RWPE1 (cell line): ENCODE measurements around the gene NQO2.
A peak's percentile ranks its signal among the peaks of the same experiment; 100 is the strongest.

ENCODE experiments used
- CTCF ChIA-PET: fragments of 350-600 bp; sonication (Branson Sonifier 250); formaldehyde crosslinking; extraction: SDS; loops from one replicate; lab custom pipeline; 2021; lab: Yijun Ruan, JAX
- POLR2A ChIA-PET: fragments of 400-600 bp; formaldehyde crosslinking; extraction: SDS; loops from one replicate; lab custom pipeline; 2020; ENCODE audit warnings: antibody characterized with exemption; ENCODE audit not compliant: low non-redundant PET; lab: Yijun Ruan, JAX
- DNase-seq: peaks from one replicate; pipeline ENCODE4 v3.0.0; 2012; ENCODE audit warnings: low spot score
- H3K27ac ChIP-seq: fragments of 450-650 bp; 2 replicates; pipeline ENCODE4 v1.5.1; 2017
- CTCF ChIP-seq: fragments of 450-650 bp; conservative IDR thresholded peaks from 2 replicates; pipeline ENCODE4 v1.5.1; 2017; ENCODE audit warnings: low read depth, mild to moderate bottlenecking

The NQO2 gene

GRCh38 chr6:3068329-3069214 is 68.9 kb downstream of the NQO2 start, which contains the start of gene RIPK1:
TSS of gene RIPK1 (plus strand) at chr6:3068494. CDS start at chr6:3076824, 8,330 bp downstream.
- POLR2A ChIA-PET, result interaction anchor here (0.6 to 1.0 kb wide), 2 partner anchors 11 to 79 kb away, joined by 3 to 5 read pairs; no protein-coding TSS in a partner anchor
- CTCF ChIA-PET, result interaction anchor here (0.7 to 1.3 kb wide), 2 partner anchors 67 to 397 kb away, joined by 4 read pairs; no protein-coding TSS in a partner anchor
- peak within 1 kb of the TSS; percentile 99 for H3K27ac ChIP-seq
- peak; percentile 26; the same call in 1 of the 2 replicates for TF ChIP-seq CTCF
- peak; percentile 96 for DNase-seq
